ENCODE data around the gene THADA.

THADA gene

DNA sequence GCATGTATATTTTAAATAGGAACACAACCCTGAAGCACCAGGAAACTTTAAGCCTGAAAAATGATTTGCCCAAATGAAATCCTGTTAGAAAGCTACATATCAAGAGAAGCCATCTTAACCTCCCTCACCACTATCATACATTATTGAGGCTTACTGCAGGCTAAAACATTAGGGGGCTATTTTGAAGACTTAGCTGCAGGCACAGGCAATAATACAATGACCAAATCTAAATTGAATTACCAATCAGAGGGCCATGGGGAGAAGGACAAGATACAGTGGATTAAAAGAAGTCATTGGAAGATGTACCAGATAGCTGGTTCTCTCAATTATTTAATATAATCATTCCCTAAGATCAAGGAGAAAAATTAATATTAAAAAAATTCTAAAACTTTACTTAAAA, 73.7 kb downstream of the THADA start:
- H3K27me3 ChIP-seq (ENCODE audit: insufficient read depth, poor library complexity, severe bottlenecking), result no peaks in the 10 kb centered on the region
- no peak overlapping the region for H3K4me3 ChIP-seq (replicated peaks; ENCODE audit: insufficient read depth, low read length)
- DNase-seq (ENCODE audit: low read depth in 1 of 2, low spot score in 1 of 2), result no peak
- H3K27ac ChIP-seq (replicated peaks), result no peak overlapping the region
- TF ChIP-seq SPI1 (IDR thresholded peaks at IDR 0.05; ENCODE audit: borderline replicate concordance, low read depth) (no peak), POLR2AphosphoS5 (IDR thresholded peaks at IDR 0.05; ENCODE audit: low read depth) (no peak), GABPA (IDR thresholded peaks at IDR 0.05; ENCODE audit: low read depth) (no peak), REST (IDR thresholded peaks at IDR 0.05; ENCODE audit: insufficient replicate concordance, low read depth) (no peak)
- TF ChIP-seq, protein P1, sequence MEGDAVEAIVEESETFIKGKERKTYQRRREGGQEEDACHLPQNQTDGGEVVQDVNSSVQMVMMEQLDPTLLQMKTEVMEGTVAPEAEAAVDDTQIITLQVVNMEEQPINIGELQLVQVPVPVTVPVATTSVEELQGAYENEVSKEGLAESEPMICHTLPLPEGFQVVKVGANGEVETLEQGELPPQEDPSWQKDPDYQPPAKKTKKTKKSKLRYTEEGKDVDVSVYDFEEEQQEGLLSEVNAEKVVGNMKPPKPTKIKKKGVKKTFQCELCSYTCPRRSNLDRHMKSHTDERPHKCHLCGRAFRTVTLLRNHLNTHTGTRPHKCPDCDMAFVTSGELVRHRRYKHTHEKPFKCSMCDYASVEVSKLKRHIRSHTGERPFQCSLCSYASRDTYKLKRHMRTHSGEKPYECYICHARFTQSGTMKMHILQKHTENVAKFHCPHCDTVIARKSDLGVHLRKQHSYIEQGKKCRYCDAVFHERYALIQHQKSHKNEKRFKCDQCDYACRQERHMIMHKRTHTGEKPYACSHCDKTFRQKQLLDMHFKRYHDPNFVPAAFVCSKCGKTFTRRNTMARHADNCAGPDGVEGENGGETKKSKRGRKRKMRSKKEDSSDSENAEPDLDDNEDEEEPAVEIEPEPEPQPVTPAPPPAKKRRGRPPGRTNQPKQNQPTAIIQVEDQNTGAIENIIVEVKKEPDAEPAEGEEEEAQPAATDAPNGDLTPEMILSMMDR (IDR thresholded peaks at IDR 0.05; ENCODE audit: insufficient read depth, low read length), result no peak

GRCh38 chr2:43521568-43521967, 74.3 kb downstream of the THADA start:
- H3K4me3 ChIP-seq (replicated peaks; ENCODE audit: insufficient read depth, low read length), result no peak overlapping the region
- TF ChIP-seq GABPA (IDR thresholded peaks at IDR 0.05; ENCODE audit: low read depth), result no peak
- TF ChIP-seq POLR2AphosphoS5 (IDR thresholded peaks at IDR 0.05; ENCODE audit: low read depth), result no peak
- TF ChIP-seq, protein P1 (IDR thresholded peaks at IDR 0.05; ENCODE audit: insufficient read depth, low read length), result no peak
- TF ChIP-seq REST (IDR thresholded peaks at IDR 0.05; ENCODE audit: insufficient replicate concordance, low read depth), result no peak
- no peak for TF ChIP-seq SPI1 (IDR thresholded peaks at IDR 0.05; ENCODE audit: borderline replicate concordance, low read depth)
- no peak for DNase-seq (ENCODE audit: low read depth in 1 of 2, low spot score in 1 of 2)

GRCh38 chr2:43520919-43521318, 74.9 kb downstream of the THADA start:
- no peak overlapping the region for H3K27ac ChIP-seq (replicated peaks)
- TF ChIP-seq POLR2AphosphoS5 (IDR thresholded peaks at IDR 0.05; ENCODE audit: low read depth) (no peak), REST (IDR thresholded peaks at IDR 0.05; ENCODE audit: insufficient replicate concordance, low read depth) (no peak)
- TF ChIP-seq, protein P1 (IDR thresholded peaks at IDR 0.05; ENCODE audit: insufficient read depth, low read length), result no peak

More at GRCh38 chr2:43521568-43521967, 74.3 kb downstream of the THADA start:
- H3K27ac ChIP-seq (replicated peaks), result no peak overlapping the region
- H3K27me3 ChIP-seq (ENCODE audit: insufficient read depth, poor library complexity, severe bottlenecking), result no peaks in the 10 kb centered on the region

More at GRCh38 chr2:43520919-43521318, 74.9 kb downstream of the THADA start:
- no peak for DNase-seq (ENCODE audit: low read depth in 1 of 2, low spot score in 1 of 2)
- no peak overlapping the region for H3K4me3 ChIP-seq (replicated peaks; ENCODE audit: insufficient read depth, low read length)
- H3K27me3 ChIP-seq (ENCODE audit: insufficient read depth, poor library complexity, severe bottlenecking), result no peaks in the 10 kb centered on the region

Measured in HL-60 (cell line).